Nephron (organoid): ENCODE measurements around the gene MAN2A1.
"Not testable (repeated sequence)": the region's sequence is repeated elsewhere in the genome, so short reads cannot be mapped to it uniquely, and the experiment has no call there.

Experiments
- H3K27ac Mint-ChIP-seq, 3 experiments: 2 replicates each; pipeline ENCODE4 v1.8.0; 2020; ENCODE audit warnings: mixed read lengths in 3 of 3, mild to moderate bottlenecking in 2 of 3, moderate library complexity in 1 of 3
- H3K27me3 Mint-ChIP-seq: 2 replicates; pipeline ENCODE4 v1.8.0; 2021; ENCODE audit warnings: low read depth, mild to moderate bottlenecking, moderate library complexity, mixed read lengths
- H3K36me3 Mint-ChIP-seq: 2 replicates; pipeline ENCODE4 v1.8.0; 2020; ENCODE audit warnings: low read depth, mixed read lengths
- H3K4me1 Mint-ChIP-seq: 2 replicates; pipeline ENCODE4 v1.8.0; 2020; ENCODE audit warnings: mixed read lengths
- H3K4me3 Mint-ChIP-seq, 3 experiments: 2 replicates each; pipeline ENCODE4 v1.8.0; 2020; ENCODE audit warnings: mild to moderate bottlenecking in 3 of 3, mixed read lengths in 3 of 3, moderate library complexity in 2 of 3
- H3K9me3 Mint-ChIP-seq: 2 replicates; pipeline ENCODE4 v1.8.0; 2020; ENCODE audit warnings: mixed read lengths
- CTCF ChIP-seq, 3 experiments: fragments of 200-600 bp; sonication (generic); IDR thresholded peaks; one replicate each; pipeline ENCODE4 v1.5.0; 2021; ENCODE audit warnings: antibody characterized with exemption in 3 of 3; ENCODE audit not compliant: unreplicated experiment in 3 of 3

MAN2A1 gene

DNA sequence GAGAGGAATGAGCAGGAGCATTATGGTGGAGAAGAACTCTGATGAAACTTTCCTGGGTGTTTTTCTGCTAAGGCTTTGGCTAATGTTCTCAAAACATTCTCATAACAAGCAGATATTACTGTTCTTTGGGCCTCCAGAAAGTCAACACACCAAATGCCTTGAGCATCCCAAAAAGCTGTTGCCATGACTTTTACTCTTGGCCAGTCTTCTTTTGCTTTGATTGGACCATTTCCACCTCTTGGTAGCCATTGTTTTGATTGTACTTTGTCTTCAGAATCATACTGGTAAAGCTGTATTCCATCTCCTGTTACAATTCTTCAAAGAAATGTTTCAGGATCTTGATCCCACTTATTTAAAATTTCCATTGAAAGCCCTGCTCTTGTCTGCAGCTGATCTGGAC is 139.6 kb downstream of the MAN2A1 start:
- Mint-ChIP-seq H3K4me3 (no peak overlapping the region), H3K27me3 (no peaks in the 10 kb centered on the region), H3K9me3 (no peaks in the 10 kb centered on the region), H3K36me3 (peaks cover 63% of the 10 kb centered on the region), H3K27ac (no peak overlapping the region), H3K4me1 (no peaks in the 10 kb centered on the region)
- TF ChIP-seq CTCF (IDR thresholded peaks at IDR 0.05; ENCODE audit: unreplicated experiment in 3 of 3): no peak

DNA sequence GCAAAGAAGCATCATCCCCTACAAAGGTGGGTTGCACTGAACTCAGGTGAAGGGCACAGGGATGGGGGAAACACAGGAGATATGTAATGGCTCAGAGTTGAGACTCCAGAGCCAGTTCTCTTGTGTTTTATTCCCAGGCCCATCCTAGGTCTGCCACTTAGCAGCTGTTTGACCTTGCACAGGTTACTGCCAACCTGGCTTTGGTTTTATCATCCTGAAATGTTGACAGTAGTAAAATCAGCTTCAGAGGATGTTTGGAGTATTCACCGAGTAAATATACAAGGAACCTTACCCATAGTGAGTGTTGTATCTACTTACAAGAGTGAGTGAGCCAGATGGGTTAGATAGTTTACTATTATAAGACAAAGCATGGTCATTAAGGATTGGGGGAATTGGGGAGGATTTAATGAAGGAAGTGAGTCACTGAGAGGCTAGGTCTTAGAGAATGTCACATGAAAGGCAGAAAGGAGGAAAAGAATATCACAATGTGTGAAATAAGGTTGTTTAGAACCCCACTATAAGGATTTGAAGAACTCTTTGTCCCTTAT is 141.3 kb downstream of the MAN2A1 start:
- H3K9me3 Mint-ChIP-seq: no peaks in the 10 kb centered on the region
- no peaks in the 10 kb centered on the region for H3K4me1 Mint-ChIP-seq
- H3K27me3 Mint-ChIP-seq: no peaks in the 10 kb centered on the region
- H3K4me3 Mint-ChIP-seq: no peak overlapping the region
- TF ChIP-seq CTCF (IDR thresholded peaks at IDR 0.05; ENCODE audit: unreplicated experiment in 3 of 3): no peak
- H3K27ac Mint-ChIP-seq: no peak overlapping the region
- peaks cover 59% of the 10 kb centered on the region for H3K36me3 Mint-ChIP-seq

- not testable (repeated sequence) for H3K27ac Mint-ChIP-seq, H3K27me3 Mint-ChIP-seq, H3K4me1 Mint-ChIP-seq, H3K4me3 Mint-ChIP-seq, H3K9me3 Mint-ChIP-seq
- H3K36me3 Mint-ChIP-seq: peaks cover 61% of the 10 kb centered on the region
Observed at GRCh38 chr5:109832207-109833188, 142.8 kb downstream of the MAN2A1 start.

- no peak for TF ChIP-seq CTCF (IDR thresholded peaks at IDR 0.05; ENCODE audit: unreplicated experiment in 3 of 3)
- H3K4me1 Mint-ChIP-seq: no peaks in the 10 kb centered on the region
- H3K27me3 Mint-ChIP-seq: no peaks in the 10 kb centered on the region
- H3K27ac Mint-ChIP-seq: no peak overlapping the region
- peaks cover 65% of the 10 kb centered on the region for H3K36me3 Mint-ChIP-seq
- H3K9me3 Mint-ChIP-seq: no peaks in the 10 kb centered on the region
- no peak overlapping the region for H3K4me3 Mint-ChIP-seq
Observed at GRCh38 chr5:109833946-109834345, 144.2 kb downstream of the MAN2A1 start.

DNA sequence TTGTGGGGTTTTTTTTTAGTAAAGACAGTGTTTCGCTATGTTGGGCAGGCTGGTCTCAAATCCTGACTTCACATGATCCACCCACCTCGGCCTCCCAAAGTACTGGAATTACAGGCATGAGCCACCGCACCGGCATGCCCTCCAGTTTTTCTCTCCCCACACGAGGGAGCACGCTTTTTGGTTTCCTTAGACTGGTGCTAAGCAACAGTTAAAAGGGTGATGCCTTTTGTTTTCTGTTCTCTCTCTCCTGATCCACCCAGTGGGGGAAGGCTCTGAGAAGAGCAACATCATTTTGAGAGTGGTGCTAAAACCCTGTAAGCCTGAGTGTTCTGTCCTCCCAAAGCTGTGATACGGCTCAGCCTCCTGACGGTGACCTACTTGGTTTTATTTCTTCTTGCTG is 146.6 kb downstream of the MAN2A1 start:
- Mint-ChIP-seq H3K36me3 (peaks cover 75% of the 10 kb centered on the region), H3K27ac (no peak overlapping the region), H3K4me3 (no peak overlapping the region), H3K27me3 (no peaks in the 10 kb centered on the region), H3K9me3 (no peaks in the 10 kb centered on the region), H3K4me1 (no peaks in the 10 kb centered on the region)
- TF ChIP-seq CTCF (IDR thresholded peaks at IDR 0.05; ENCODE audit: unreplicated experiment in 3 of 3): no peak

GRCh38 chr5:109837231-109837861 is 147.6 kb downstream of the MAN2A1 start:
- Mint-ChIP-seq H3K4me1 (no peaks in the 10 kb centered on the region), H3K27ac (no peak overlapping the region), H3K36me3 (peaks cover 75% of the 10 kb centered on the region), H3K27me3 (no peaks in the 10 kb centered on the region), H3K4me3 (no peak overlapping the region), H3K9me3 (no peaks in the 10 kb centered on the region)
- no peak for TF ChIP-seq CTCF (IDR thresholded peaks at IDR 0.05; ENCODE audit: unreplicated experiment in 3 of 3)
